Spleen (tissue), 7 donors: ENCODE data around the gene PPIAL4G.
"Not testable (repeated sequence)": the region's sequence is repeated elsewhere in the genome, so short reads cannot be mapped to it uniquely, and the experiment has no call there.

Experiments
- CTCF ChIP-seq, 11 experiments: fragments of 200-600 bp in 7 of 11; fragments of 450-650 bp in 4 of 11; sonication (generic) in 4 of 11; IDR thresholded peaks in 8 of 11; conservative IDR thresholded peaks in 3 of 11; 1 replicate in 7 of 11; 2 replicates in 4 of 11; pipeline versions ENCODE4 v1.4.0 to v1.8.0; 2016 to 2021; ENCODE audit warnings: antibody characterized with exemption in 11 of 11, inconsistent platforms in 4 of 11, mild to moderate bottlenecking in 1 of 11
- POLR2A ChIP-seq, 3 donors: fragments of 450-650 bp; IDR thresholded peaks; one replicate each; pipeline ENCODE4 v1.5.1; 2017; ENCODE audit warnings: antibody characterized with exemption in 3 of 3, mild to moderate bottlenecking in 1 of 3
- donor health status: DM: no; HTN: no; CAD: no; lungs with moderate emphysema.
- donor health status: DM: no; HTN: no; CAD: no.
- donor health status: DM: no; HTN: no; CAD: no.

GRCh38 chr1:148481134-148481533 lies 2.0 kb downstream of the PPIAL4G start:
- not testable (repeated sequence) for TF ChIP-seq CTCF (IDR thresholded peaks at IDR 0.05 in 8 of 11, conservative IDR thresholded peaks at IDR 0.05 in 3 of 11); POLR2A (IDR thresholded peaks at IDR 0.05)
